Activated T-helper 17 cell treated with anti-CD3 and anti-CD28 coated beads, Interleukin-2, amount 50 U/mL, for 72 hours (primary cell): Measurements from ENCODE around the gene SH3TC2. TPM values are rescaled to one million over a fixed set of nuclear protein-coding genes. Genes with fewer than 3 reads are reported as not detected.

Experiments
- ATAC-seq: fragments of 150-1000 bp; cut with Tn5 transposase; replicated peaks from 2 replicates; pipeline ENCODE4 v1.10.0; 2021; ENCODE audit warnings: mild to moderate bottlenecking, moderate library complexity
- H3K27ac Mint-ChIP-seq: one replicate; pipeline ENCODE4 v1.8.0; 2022; ENCODE audit warnings: mixed read lengths
- H3K27me3 Mint-ChIP-seq: one replicate; pipeline ENCODE4 v1.8.0; 2022; ENCODE audit warnings: mixed read lengths
- H3K36me3 Mint-ChIP-seq: one replicate; pipeline ENCODE4 v1.8.0; 2022; ENCODE audit warnings: low read depth, mild to moderate bottlenecking, mixed read lengths
- H3K4me1 Mint-ChIP-seq: one replicate; pipeline ENCODE4 v1.8.0; 2022; ENCODE audit warnings: mixed read lengths
- H3K4me3 Mint-ChIP-seq: one replicate; pipeline ENCODE4 v1.8.0; 2022; ENCODE audit warnings: mild to moderate bottlenecking, mixed read lengths
- H3K9me3 Mint-ChIP-seq: one replicate; pipeline ENCODE4 v1.8.0; 2022; ENCODE audit warnings: mixed read lengths
- total RNA-seq, 2 donors: library from RNA; stranded (reverse); gene quantifications; one replicate each; pipeline ENCODE4 v1.2.3, GENCODE V29; 2022

The SH3TC2 gene
- total RNA-seq, 2 donors from 2014 or later: not detected

GRCh38 chr5:149046196-149046829 lies 16.5 kb downstream of the SH3TC2 start:
- Mint-ChIP-seq H3K4me3 (no peak overlapping the region), H3K4me1 (no peaks in the 10 kb centered on the region), H3K9me3 (no peaks in the 10 kb centered on the region), H3K27me3 (peaks cover 3% of the 10 kb centered on the region), H3K27ac (no peak overlapping the region), H3K36me3 (no peaks in the 10 kb centered on the region)
- no peak for ATAC-seq

GRCh38 chr5:149045089-149045460 lies 17.8 kb downstream of the SH3TC2 start:
- H3K4me1 Mint-ChIP-seq: no peaks in the 10 kb centered on the region
- H3K27ac Mint-ChIP-seq: no peak overlapping the region
- ATAC-seq: no peak
- H3K27me3 Mint-ChIP-seq: peaks cover 3% of the 10 kb centered on the region
- no peak overlapping the region for H3K4me3 Mint-ChIP-seq
- no peaks in the 10 kb centered on the region for H3K36me3 Mint-ChIP-seq
- no peaks in the 10 kb centered on the region for H3K9me3 Mint-ChIP-seq

GRCh38 chr5:149044453-149045088 lies 18.3 kb downstream of the SH3TC2 start:
- no peaks in the 10 kb centered on the region for H3K9me3 Mint-ChIP-seq
- ATAC-seq: no peak
- H3K36me3 Mint-ChIP-seq: no peaks in the 10 kb centered on the region
- H3K4me1 Mint-ChIP-seq: no peaks in the 10 kb centered on the region
- H3K4me3 Mint-ChIP-seq: no peak overlapping the region
- H3K27me3 Mint-ChIP-seq: peaks cover 3% of the 10 kb centered on the region
- H3K27ac Mint-ChIP-seq: no peak overlapping the region

GRCh38 chr5:149043641-149044040 lies 19.2 kb downstream of the SH3TC2 start:
- H3K36me3 Mint-ChIP-seq: no peaks in the 10 kb centered on the region
- H3K4me3 Mint-ChIP-seq: no peak overlapping the region

GRCh38 chr5:149042865-149043264 lies 20.0 kb downstream of the SH3TC2 start:
- Mint-ChIP-seq H3K4me3 (no peak overlapping the region), H3K4me1 (no peaks in the 10 kb centered on the region), H3K27ac (no peak overlapping the region), H3K27me3 (no peaks in the 10 kb centered on the region), H3K36me3 (no peaks in the 10 kb centered on the region), H3K9me3 (no peaks in the 10 kb centered on the region)
- ATAC-seq: no peak

More at GRCh38 chr5:149043641-149044040, 19.2 kb downstream of the SH3TC2 start:
- H3K9me3 Mint-ChIP-seq: no peaks in the 10 kb centered on the region
- H3K4me1 Mint-ChIP-seq: no peaks in the 10 kb centered on the region
- H3K27ac Mint-ChIP-seq: no peak overlapping the region
- peaks cover 3% of the 10 kb centered on the region for H3K27me3 Mint-ChIP-seq
- no peak for ATAC-seq

GRCh38 chr5:149041242-149041641 lies 21.6 kb downstream of the SH3TC2 start:
- no peaks in the 10 kb centered on the region for H3K9me3 Mint-ChIP-seq
- no peaks in the 10 kb centered on the region for H3K36me3 Mint-ChIP-seq
- peaks cover 6% of the 10 kb centered on the region for H3K27me3 Mint-ChIP-seq
- no peak for ATAC-seq
- H3K4me1 Mint-ChIP-seq: peaks cover 6% of the 10 kb centered on the region
- no peak overlapping the region for H3K4me3 Mint-ChIP-seq
- no peak overlapping the region for H3K27ac Mint-ChIP-seq

- Mint-ChIP-seq H3K4me1 (peaks cover 9% of the 10 kb centered on the region), H3K27me3 (peaks cover 6% of the 10 kb centered on the region), H3K36me3 (no peaks in the 10 kb centered on the region), H3K9me3 (no peaks in the 10 kb centered on the region), H3K27ac (no peak overlapping the region), H3K4me3 (no peak overlapping the region)
- no peak for ATAC-seq
These were observed 22.4 kb downstream of the SH3TC2 start for GRCh38 chr5:149040421-149040820.

- Mint-ChIP-seq H3K27ac (no peak overlapping the region), H3K4me3 (no peak overlapping the region), H3K4me1 (peaks cover 11% of the 10 kb centered on the region), H3K36me3 (no peaks in the 10 kb centered on the region), H3K27me3 (peaks cover 6% of the 10 kb centered on the region), H3K9me3 (no peaks in the 10 kb centered on the region)
- no peak for ATAC-seq
These were observed 23.4 kb downstream of the SH3TC2 start for GRCh38 chr5:149039506-149039905.

- Mint-ChIP-seq H3K4me3 (no peak overlapping the region), H3K27ac (no peak overlapping the region), H3K27me3 (peaks cover 6% of the 10 kb centered on the region), H3K9me3 (no peaks in the 10 kb centered on the region), H3K36me3 (no peaks in the 10 kb centered on the region), H3K4me1 (peaks cover 11% of the 10 kb centered on the region)
- no peak for ATAC-seq
These were observed 24.4 kb downstream of the SH3TC2 start for GRCh38 chr5:149038336-149039080.

GRCh38 chr5:149037817-149038216 lies 25.0 kb downstream of the SH3TC2 start:
- H3K9me3 Mint-ChIP-seq: no peaks in the 10 kb centered on the region
- no peak overlapping the region for H3K27ac Mint-ChIP-seq
- peak; percentile 58 for ATAC-seq
- H3K27me3 Mint-ChIP-seq: peaks cover 6% of the 10 kb centered on the region
- H3K36me3 Mint-ChIP-seq: no peaks in the 10 kb centered on the region
- H3K4me1 Mint-ChIP-seq: peaks cover 11% of the 10 kb centered on the region
- H3K4me3 Mint-ChIP-seq: no peak overlapping the region

- Mint-ChIP-seq H3K4me1 (peaks cover 11% of the 10 kb centered on the region), H3K27ac (peak overlapping the region; percentile 13), H3K9me3 (no peaks in the 10 kb centered on the region), H3K36me3 (no peaks in the 10 kb centered on the region), H3K4me3 (no peak overlapping the region), H3K27me3 (peaks cover 6% of the 10 kb centered on the region)
- ATAC-seq: no peak
These were observed 25.9 kb downstream of the SH3TC2 start for GRCh38 chr5:149036970-149037369.

GRCh38 chr5:149036168-149036567 lies 26.7 kb downstream of the SH3TC2 start:
- no peaks in the 10 kb centered on the region for H3K9me3 Mint-ChIP-seq
- no peak overlapping the region for H3K27ac Mint-ChIP-seq
- peaks cover 6% of the 10 kb centered on the region for H3K27me3 Mint-ChIP-seq
- no peaks in the 10 kb centered on the region for H3K36me3 Mint-ChIP-seq
- no peak overlapping the region for H3K4me3 Mint-ChIP-seq
- ATAC-seq: no peak
- H3K4me1 Mint-ChIP-seq: peaks cover 11% of the 10 kb centered on the region

- Mint-ChIP-seq H3K4me3 (no peak overlapping the region), H3K27me3 (peaks cover 6% of the 10 kb centered on the region), H3K9me3 (no peaks in the 10 kb centered on the region), H3K36me3 (no peaks in the 10 kb centered on the region), H3K27ac (no peak overlapping the region), H3K4me1 (peaks cover 11% of the 10 kb centered on the region)
- peak; percentile 81 for ATAC-seq
These were observed 27.5 kb downstream of the SH3TC2 start for GRCh38 chr5:149035372-149035790.

GRCh38 chr5:149030838-149031397 lies 31.9 kb downstream of the SH3TC2 start:
- H3K4me1 Mint-ChIP-seq: peaks cover 5% of the 10 kb centered on the region

GRCh38 chr5:149030392-149030791 lies 32.5 kb downstream of the SH3TC2 start:
- peaks cover 2% of the 10 kb centered on the region for H3K4me1 Mint-ChIP-seq
- no peak overlapping the region for H3K4me3 Mint-ChIP-seq
- H3K9me3 Mint-ChIP-seq: no peaks in the 10 kb centered on the region
- no peaks in the 10 kb centered on the region for H3K27me3 Mint-ChIP-seq
- peak; percentile 9 for ATAC-seq
- no peaks in the 10 kb centered on the region for H3K36me3 Mint-ChIP-seq
- no peak overlapping the region for H3K27ac Mint-ChIP-seq

More at GRCh38 chr5:149030838-149031397, 31.9 kb downstream of the SH3TC2 start:
- H3K9me3 Mint-ChIP-seq: no peaks in the 10 kb centered on the region
- no peak for ATAC-seq
- H3K27me3 Mint-ChIP-seq: no peaks in the 10 kb centered on the region
- no peak overlapping the region for H3K4me3 Mint-ChIP-seq
- no peaks in the 10 kb centered on the region for H3K36me3 Mint-ChIP-seq
- H3K27ac Mint-ChIP-seq: no peak overlapping the region
